HG03354 (cell line): ENCODE results near the gene UROS.

ENCODE experiments used
- ATAC-seq: cut with Tn5 transposase; IDR thresholded peaks from one replicate; pipeline ENCODE4 v1.9.1; 2021; ENCODE audit warnings: mild to moderate bottlenecking; ENCODE audit not compliant: unreplicated experiment, poor library complexity, severe bottlenecking

Gene UROS

GRCh38 chr10:125822878-125823662, at the start of gene UROS, which contains the start of gene BCCIP:
TSS of gene UROS (minus strand) at chr10:125823258. CDS start at chr10:125816499, 6,759 bp downstream.
TSS of gene BCCIP (plus strand) at chr10:125823546. CDS start at chr10:125823558, 12 bp downstream.
- ATAC-seq, result peak; percentile 83

- no peak for ATAC-seq
Measured at GRCh38 chr10:125871338-125871737, 48.3 kb upstream of the UROS start.

DNA sequence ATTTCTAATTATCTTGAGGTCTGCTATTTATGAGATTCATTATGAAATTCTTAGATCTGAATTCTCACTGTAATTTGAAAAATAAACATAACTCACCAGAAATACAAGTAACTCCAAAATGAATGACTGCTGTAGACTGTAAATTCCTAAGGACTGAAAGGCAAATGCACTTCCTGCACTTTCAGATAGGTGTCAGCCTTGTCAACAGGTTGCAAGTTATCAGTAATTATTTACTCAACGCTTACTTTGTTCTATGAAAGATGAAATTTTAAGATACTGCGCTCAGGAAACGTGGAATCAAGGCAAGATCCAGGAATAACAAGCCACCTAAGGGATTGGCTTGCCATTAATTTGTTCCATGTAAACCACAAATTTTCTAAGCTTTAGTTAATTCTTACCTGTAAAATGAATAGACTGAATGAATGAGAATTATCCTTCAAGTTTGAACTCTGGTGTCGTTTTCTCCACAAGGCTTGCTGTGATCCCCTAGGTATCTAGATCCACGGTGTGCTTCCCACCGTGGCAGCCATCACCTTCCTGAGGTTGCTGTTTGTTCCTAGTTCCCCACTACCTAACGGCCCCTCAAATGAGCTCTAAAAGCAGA, 45.4 kb upstream of the UROS start:
- no peak for ATAC-seq

DNA sequence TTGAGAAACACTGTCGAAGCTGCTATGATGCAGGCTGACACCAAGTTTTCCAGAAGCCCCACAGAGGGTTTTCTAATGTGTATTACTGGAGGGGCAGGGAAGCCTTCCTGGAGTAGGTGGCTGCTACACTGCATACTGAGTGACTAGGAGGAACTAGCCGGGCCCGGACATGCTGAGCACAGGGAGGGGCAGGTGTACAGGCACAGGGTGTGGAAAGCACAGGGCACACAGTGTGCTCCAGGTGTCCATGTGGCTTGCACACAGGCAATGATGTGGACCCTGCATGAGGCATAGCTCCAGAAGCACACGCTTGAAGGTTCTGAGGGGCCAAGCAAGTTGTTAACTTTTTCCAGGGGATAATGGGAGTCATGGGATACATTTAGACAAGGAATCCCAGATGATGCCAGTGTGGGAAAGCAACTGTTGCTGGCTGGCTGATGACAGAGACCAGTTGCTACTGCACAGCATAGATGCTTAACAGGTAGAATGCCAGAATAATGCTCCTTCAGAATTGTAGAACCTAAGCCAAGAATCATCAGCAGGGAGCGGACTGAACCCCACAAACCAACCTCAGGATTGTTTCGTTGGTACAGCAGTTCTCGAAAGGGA, 43.5 kb upstream of the UROS start:
- no peak for ATAC-seq

- ATAC-seq, result no peak
Measured at GRCh38 chr10:125865120-125865519, 42.1 kb upstream of the UROS start.

GRCh38 chr10:125859128-125859817, 36.2 kb upstream of the UROS start:
- ATAC-seq, result no peak

- ATAC-seq, result no peak
Measured at GRCh38 chr10:125857185-125857760, 34.2 kb upstream of the UROS start.

DNA sequence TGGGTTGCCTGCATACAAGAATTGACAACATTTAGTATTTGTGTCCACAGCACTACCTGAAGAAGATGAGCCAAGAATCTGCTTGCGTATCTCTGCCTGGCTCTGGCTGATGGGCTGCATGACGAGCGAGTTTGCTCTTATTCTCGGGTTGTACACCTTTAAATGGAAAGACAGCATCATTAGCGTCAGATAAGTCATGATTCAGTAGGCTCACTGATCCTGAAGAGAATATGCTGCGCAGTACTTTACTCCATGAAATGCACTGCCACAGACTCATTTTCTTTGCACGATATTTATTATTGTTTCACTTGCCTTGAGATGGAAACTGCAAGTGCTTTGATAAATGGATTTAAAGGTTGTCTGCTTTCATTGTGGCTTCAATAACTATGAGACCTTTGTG, 29.4 kb upstream of the UROS start:
- ATAC-seq, result no peak

GRCh38 chr10:125850766-125851731, 28.0 kb upstream of the UROS start:
- no peak for ATAC-seq

GRCh38 chr10:125849448-125849847, 26.4 kb upstream of the UROS start:
- ATAC-seq, result no peak

DNA sequence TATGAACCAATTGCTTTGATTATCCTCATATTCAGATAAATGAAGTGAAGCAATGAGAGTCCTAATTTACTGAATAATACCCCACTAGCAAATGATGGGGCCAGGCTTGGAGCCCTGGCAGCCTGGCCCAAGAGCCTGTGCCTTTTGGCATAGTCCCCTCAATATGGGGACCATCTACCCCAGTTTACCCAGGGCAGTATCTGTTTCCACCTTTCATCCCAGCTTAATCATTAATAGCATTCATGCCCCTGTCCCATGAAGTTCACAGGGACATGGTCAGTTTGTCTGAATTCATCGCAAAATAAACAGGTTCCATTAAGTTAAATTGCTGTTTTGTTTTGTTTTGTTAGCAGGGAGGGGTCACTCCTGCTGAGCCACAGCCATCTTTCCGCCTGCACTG, 25.8 kb upstream of the UROS start:
- ATAC-seq, result no peak

DNA sequence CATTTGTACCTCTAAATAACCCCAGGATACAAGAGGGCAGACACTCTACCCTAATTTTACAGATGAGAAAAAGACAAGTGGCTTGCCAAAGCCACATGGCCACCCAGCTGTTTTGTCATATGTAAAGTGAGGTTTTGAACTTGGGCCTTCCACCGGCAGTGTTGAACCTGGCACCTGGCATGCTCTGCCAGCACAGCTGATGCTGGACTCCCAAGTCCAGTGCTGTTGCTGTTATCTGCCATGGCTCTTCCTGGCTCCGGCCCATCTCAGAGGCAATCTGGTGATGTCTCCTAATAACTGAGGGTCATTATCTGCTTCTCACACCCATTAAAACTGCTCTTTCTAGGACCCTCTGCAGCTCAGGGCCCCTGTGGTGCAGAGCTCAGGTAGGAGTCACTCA, 25.3 kb upstream of the UROS start:
- ATAC-seq, result no peak

DNA sequence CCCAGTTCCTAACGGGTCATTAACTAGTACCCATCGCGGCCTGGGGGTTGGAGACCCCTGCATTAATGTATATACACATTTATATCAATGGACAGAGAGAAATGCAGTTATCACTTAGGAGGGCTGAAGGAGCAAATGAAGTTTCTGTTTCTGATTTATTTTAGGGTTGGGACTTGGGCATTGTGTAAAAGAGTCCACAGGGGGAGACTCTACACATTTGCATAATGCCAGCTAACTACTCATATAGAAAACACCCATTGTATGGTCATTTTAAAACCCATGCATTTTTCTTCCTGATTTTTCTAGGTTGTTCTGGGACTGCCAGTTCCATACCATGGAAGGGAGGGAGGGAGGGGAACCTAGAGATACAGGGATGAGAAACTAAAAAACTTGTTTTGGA, 23.8 kb upstream of the UROS start:
- ATAC-seq, result peak; percentile 62

- ATAC-seq, result no peak
Measured at GRCh38 chr10:125845617-125846016, 22.6 kb upstream of the UROS start.

DNA sequence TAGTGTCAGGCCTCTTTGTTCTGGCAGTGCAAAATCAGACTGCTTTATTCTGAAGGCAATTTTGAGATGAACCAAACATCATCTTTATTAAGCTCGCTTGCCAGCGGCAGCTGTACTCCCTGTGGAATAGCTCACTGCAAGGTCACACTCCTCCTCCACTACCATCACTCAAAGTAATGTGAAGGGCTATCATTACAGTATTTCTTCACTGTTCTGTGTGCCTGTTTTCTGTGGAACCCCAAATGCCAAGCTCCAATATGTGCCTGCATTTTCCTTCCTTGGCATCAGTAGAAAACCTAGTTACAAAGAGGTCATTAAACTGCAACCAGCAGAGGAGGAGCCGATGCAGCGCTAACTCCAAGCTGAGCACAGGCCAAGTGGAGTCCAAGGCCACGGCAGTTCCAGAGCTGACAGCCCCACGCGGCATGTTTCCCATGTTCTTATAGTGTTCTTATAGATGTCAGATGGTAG, 21.7 kb upstream of the UROS start:
- ATAC-seq, result no peak

GRCh38 chr10:125843603-125844329, 20.7 kb upstream of the UROS start:
- ATAC-seq, result no peak

GRCh38 chr10:125840955-125841354, 17.9 kb upstream of the UROS start:
- no peak for ATAC-seq

DNA sequence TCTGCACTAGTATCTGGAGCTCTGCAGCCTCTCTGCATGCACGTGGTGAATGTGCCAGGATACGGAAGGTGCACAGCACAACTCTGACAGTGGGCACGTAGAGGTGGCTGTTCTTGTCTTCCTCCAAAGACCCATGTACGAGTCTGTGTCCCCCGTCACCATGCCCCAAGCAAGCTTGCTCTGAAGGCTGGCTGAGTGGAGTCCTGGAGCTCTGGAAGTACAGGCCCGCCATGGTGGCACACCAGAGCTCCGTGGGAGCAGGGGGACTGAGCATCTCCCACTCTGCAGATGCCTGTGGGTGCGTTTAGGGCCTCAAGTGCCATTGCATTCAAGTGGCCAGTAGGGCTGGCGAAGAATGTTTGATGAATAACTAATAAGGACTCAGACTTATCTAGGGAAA, 17.3 kb upstream of the UROS start:
- no peak for ATAC-seq
